ENCODE measurements around the gene SLC16A9. TPM values are rescaled to one million over a fixed set of nuclear protein-coding genes. Genes with fewer than 3 reads are reported as not detected.

Gene SLC16A9
- total RNA-seq, 1 experiment from 2014 or later, result not detected

Other genes with a start within 250 kb of the SLC16A9 start
- gene MRLN, start 43.6 kb upstream of the SLC16A9 start, total RNA-seq (2014; rRNA removed; shearing (Covaris generic)), result not detected in 2 replicates
- 15.7 and 18.5 TPM in 2 replicates for gene CCDC6, start 196.7 kb upstream of the SLC16A9 start, total RNA-seq (2014; rRNA removed; shearing (Covaris generic))